SK-N-SH (cell line): ENCODE measurements around the gene KLK15. TPM values are rescaled to one million over a fixed set of nuclear protein-coding genes. Genes with fewer than 3 reads are reported as not detected.

Source experiments
- CTCF ChIA-PET: fragments of 300-600, 350-600 bp; formaldehyde crosslinking; extraction: SDS; loops from one replicate; lab custom pipeline; 2021; lab: Yijun Ruan, JAX
- POLR2A ChIA-PET: fragments of 350-600 bp; sonication (Branson Sonifier 250); formaldehyde crosslinking; extraction: SDS; loops from one replicate; lab custom pipeline; 2020; ENCODE audit warnings: antibody characterized with exemption, inconsistent platforms; lab: Yijun Ruan, JAX
- DNase-seq: peaks from one replicate; pipeline ENCODE4 v3.0.0; 2012
- H2AFZ ChIP-seq: fragments of 200-600 bp; sonication (generic); 2 replicates; pipeline ENCODE4 v1.8.1; 2016; ENCODE audit warnings: antibody characterized with exemption, mild to moderate bottlenecking, low read depth
- H3F3A ChIP-seq: fragments of 200-600 bp; sonication (generic); replicated peaks from 2 replicates; pipeline ENCODE3; 2016; ENCODE audit warnings: antibody characterized with exemption, mild to moderate bottlenecking; ENCODE audit not compliant: insufficient read depth
- H3K27ac ChIP-seq, 2 experiments: fragments of 200-500 bp in 1 of 2; fragments of 200-600 bp in 1 of 2; sonication (Bioruptor generic) in 1 of 2; sonication (generic), shearing (Covaris generic) in 1 of 2; 2 replicates each; pipeline versions ENCODE4 v1.5.1 to v1.6.1; 2014 to 2016; ENCODE audit warnings: low read depth in 2 of 2, inconsistent platforms in 1 of 2, low read length in 1 of 2, mild to moderate bottlenecking in 1 of 2, mixed read lengths in 1 of 2
- H3K27me3 ChIP-seq: fragments of 200-600 bp; sonication (generic), shearing (Covaris generic); 2 replicates; pipeline ENCODE4 v1.6.1; 2016; ENCODE audit warnings: mixed run types; ENCODE audit not compliant: insufficient read depth
- H3K36me3 ChIP-seq, 2 experiments: fragments of 200-500 bp in 1 of 2; fragments of 200-600 bp in 1 of 2; sonication (Bioruptor generic) in 1 of 2; sonication (generic) in 1 of 2; replicated peaks in 1 of 2; 2 replicates each; pipeline versions ENCODE3 to v1.5.1; 2014 to 2016; ENCODE audit warnings: low read length in 1 of 2, mild to moderate bottlenecking in 1 of 2; ENCODE audit not compliant: insufficient read depth in 2 of 2, control insufficient read depth in 1 of 2
- H3K4me1 ChIP-seq, 2 experiments: fragments of 200-500 bp in 1 of 2; fragments of 200-600 bp in 1 of 2; sonication (Bioruptor generic) in 1 of 2; sonication (generic), shearing (Covaris generic) in 1 of 2; 2 replicates each; pipeline versions ENCODE4 v1.5.1 to v1.6.1; 2014 to 2016; ENCODE audit warnings: low read depth in 1 of 2, low read length in 1 of 2, mixed run types in 1 of 2; ENCODE audit not compliant: insufficient read depth in 2 of 2, control insufficient read depth in 1 of 2
- H3K4me2 ChIP-seq: fragments of 200-600 bp; sonication (generic), shearing (Covaris generic); 2 replicates; pipeline ENCODE4 v1.6.1; 2017; ENCODE audit warnings: mixed run types
- H3K4me3 ChIP-seq, 2 experiments: fragments of 200-500 bp in 1 of 2; fragments of 200-600 bp in 1 of 2; sonication (Bioruptor generic) in 1 of 2; sonication (generic), shearing (Covaris generic) in 1 of 2; 2 replicates each; pipeline versions ENCODE4 v1.5.1 to v1.8.1; 2014 to 2016; ENCODE audit warnings: low read depth in 2 of 2, inconsistent platforms in 1 of 2, low read length in 1 of 2, mild to moderate bottlenecking in 1 of 2, mixed read lengths in 1 of 2, moderate library complexity in 1 of 2
- H3K79me2 ChIP-seq: fragments of 200-600 bp; sonication (generic); 2 replicates; pipeline ENCODE4 v1.8.1; 2017; ENCODE audit warnings: mild to moderate bottlenecking; ENCODE audit not compliant: insufficient read depth
- H3K9ac ChIP-seq: fragments of 200-600 bp; sonication (generic); 2 replicates; pipeline ENCODE4 v1.6.1; 2017; ENCODE audit warnings: mixed run types
- H3K9me2 ChIP-seq: fragments of 200-600 bp; sonication (generic); 2 replicates; pipeline ENCODE4 v1.6.1; 2017; ENCODE audit warnings: mixed run types
- H3K9me3 ChIP-seq: fragments of 200-600 bp; sonication (generic); 2 replicates; pipeline ENCODE4 v1.6.1; 2017; ENCODE audit warnings: mixed run types, mild to moderate bottlenecking, moderate library complexity
- H4K20me1 ChIP-seq: fragments of 200-600 bp; sonication (generic); 2 replicates; pipeline ENCODE4 v1.6.1; 2017; ENCODE audit warnings: mild to moderate bottlenecking, mixed run types; ENCODE audit not compliant: insufficient read depth
- CHD2 ChIP-seq: fragments of 150-350 bp; IDR thresholded peaks from 2 replicates; pipeline ENCODE4 v1.6.1; 2018; ENCODE audit warnings: low read length; ENCODE audit not compliant: partially characterized antibody
- EP300 ChIP-seq, 2 experiments: IDR thresholded peaks; 2 replicates each; pipeline versions ENCODE4 v1.4.0 to v1.6.1; 2012; ENCODE audit warnings: borderline replicate concordance in 1 of 2, low read depth in 1 of 2, low read length in 1 of 2
- FOSL2 ChIP-seq: IDR thresholded peaks from 2 replicates; pipeline ENCODE4 v1.4.0; 2012; ENCODE audit warnings: low read depth, mild to moderate bottlenecking, moderate library complexity, borderline replicate concordance
- FOXJ3 ChIP-seq: sonication (generic); formaldehyde crosslinking; IDR thresholded peaks from 2 replicates; pipeline ENCODE4 v1.5.1; 2020; ENCODE audit warnings: mild to moderate bottlenecking, missing genetic modification reagents
- FOXM1 ChIP-seq: IDR thresholded peaks from 2 replicates; pipeline ENCODE4 v1.4.0; 2012; ENCODE audit warnings: low read depth, mild to moderate bottlenecking
- GABPA ChIP-seq: IDR thresholded peaks from 2 replicates; pipeline ENCODE4 v1.4.0; 2012; ENCODE audit warnings: low read depth, mild to moderate bottlenecking
- JUND ChIP-seq: IDR thresholded peaks from 2 replicates; pipeline ENCODE4 v1.4.0; 2012
- MAX ChIP-seq: IDR thresholded peaks from 2 replicates; pipeline ENCODE4 v1.4.0; 2012; ENCODE audit warnings: low read depth
- NFIC ChIP-seq: IDR thresholded peaks from 2 replicates; pipeline ENCODE4 v1.4.0; 2012; ENCODE audit warnings: borderline replicate concordance
- NRF1 ChIP-seq: IDR thresholded peaks from 2 replicates; pipeline ENCODE4 v1.6.1; 2012; ENCODE audit warnings: low read depth, mild to moderate bottlenecking, low read length
- PBX3 ChIP-seq: IDR thresholded peaks from 2 replicates; pipeline ENCODE4; 2012
- POLR2AphosphoS5 ChIP-seq: IDR thresholded peaks from 2 replicates; pipeline ENCODE4 v1.6.1; 2012; ENCODE audit warnings: low read depth, low read length
- REST ChIP-seq: IDR thresholded peaks from 2 replicates; pipeline ENCODE4 v1.6.1; 2012; ENCODE audit warnings: mild to moderate bottlenecking, low read depth, low read length, moderate library complexity
- RXRA ChIP-seq: IDR thresholded peaks from 2 replicates; pipeline ENCODE4 v1.4.0; 2012; ENCODE audit warnings: low read depth, mild to moderate bottlenecking, borderline replicate concordance
- SIN3A ChIP-seq: IDR thresholded peaks from 2 replicates; pipeline ENCODE4 v1.6.1; 2012; ENCODE audit warnings: low read depth, mild to moderate bottlenecking, low read length, moderate library complexity, borderline replicate concordance
- TEAD4 ChIP-seq: IDR thresholded peaks from 2 replicates; pipeline ENCODE4 v1.4.0; 2012; ENCODE audit warnings: mild to moderate bottlenecking, borderline replicate concordance; ENCODE audit not compliant: insufficient read depth
- USF1 ChIP-seq: IDR thresholded peaks from 2 replicates; pipeline ENCODE4 v1.4.0; 2012; ENCODE audit warnings: low read depth, borderline replicate concordance
- ZBTB33 ChIP-seq: IDR thresholded peaks from 2 replicates; pipeline ENCODE4 v1.4.0; 2012; ENCODE audit warnings: low read depth, borderline replicate concordance
- WGBS: methylation state at CpG from one replicate; pipeline ENCODE4 v1.1.6; 2017; ENCODE audit warnings: low lambda C conversion rate; 5-methylcytosine and 5-hydroxymethylcytosine counted together
- polyA plus RNA-seq, 3 experiments: library from polyadenylated mRNA; depleted of rRNA; stranded (reverse); fragments of >200 nt; gene quantifications; 2 replicates each; pipeline ENCODE4 v1.2.3, GENCODE V29; 2012

The KLK15 gene
- polyA plus RNA-seq, 1 of the 3 experiments (the other 2 are of a cell fraction) = not detected

GRCh38 chr19:50820549-50821247 lies 12.7 kb downstream of the KLK15 start:
- no peak for DNase-seq
- TF ChIP-seq NFIC (no peak), NRF1 (no peak), ZBTB33 (no peak), REST (no peak), JUND (no peak), CHD2 (no peak), GABPA (no peak), FOXJ3 (CRISPR knock-in tag) (no peak), FOSL2 (no peak), PBX3 (no peak), MAX (no peak), TEAD4 (no peak), SIN3A (no peak), FOXM1 (no peak), USF1 (no peak), EP300 (IDR thresholded peaks at IDR 0.05; ENCODE audit: borderline replicate concordance in 1 of 2, low read depth in 1 of 2, low read length in 1 of 2) (no peak), POLR2AphosphoS5 (no peak), RXRA (no peak)
- Histone ChIP-seq H3K27me3 (peaks cover 55% of the 10 kb centered on the region), H3K36me3 (no peaks in the 10 kb centered on the region), H3K4me1 (peaks cover 0 to 5% of the 10 kb centered on the region in 2 experiments; a peak in 1 of 4 replicates), H4K20me1 (no peaks in the 10 kb centered on the region), H3K27ac (no peak overlapping the region), H3K4me2 (no peak overlapping the region), H3K79me2 (no peaks in the 10 kb centered on the region), H3K9ac (no peak overlapping the region), H3F3A (no peaks in the 10 kb centered on the region), H3K9me2 (no peaks in the 10 kb centered on the region), H2AFZ (no peak overlapping the region), H3K9me3 (no peaks in the 10 kb centered on the region), H3K4me3 (no peak overlapping the region)
- CTCF ChIA-PET = interaction anchor here (1.4 kb wide), 1 partner anchor 17 kb away, joined by 4 read pairs; no protein-coding TSS in a partner anchor
- WGBS = 41% methylated on average over 14 of the region's 21 CpGs
- POLR2A ChIA-PET = interaction anchor here (1.9 kb wide), 1 partner anchor 17 kb away, joined by 4 read pairs; no protein-coding TSS in a partner anchor
